K562 (cell line): ENCODE results near the gene AP1G2. TPM values are rescaled to one million over a fixed set of nuclear protein-coding genes. Genes with fewer than 3 reads are reported as not detected.

Source experiments
- BACH1 ChIP-seq: fragments of 200-800 bp; sonication (Bioruptor generic); IDR thresholded peaks from 2 replicates; pipeline ENCODE4 v1.6.1; 2016; ENCODE audit warnings: missing genetic modification characterization, missing compliant biosample characterization
- CBX1 ChIP-seq: sonication (generic); IDR thresholded peaks from 2 replicates; pipeline ENCODE4 v1.6.1; 2016; ENCODE audit warnings: antibody characterized with exemption, low read depth, mild to moderate bottlenecking
- CGGBP1 ChIP-seq: fragments of 250-450 bp; sonication (Bioruptor Pico); IDR thresholded peaks from 2 replicates; pipeline ENCODE4 v1.9.0; 2021; ENCODE audit warnings: mild to moderate bottlenecking
- CREB1 ChIP-seq, 2 experiments: sonication (generic) in 1 of 2; formaldehyde crosslinking in 1 of 2; IDR thresholded peaks; 2 replicates each; pipeline versions ENCODE4 v1.6.1 to v1.8.0; 2012 to 2022; ENCODE audit warnings: inconsistent platforms in 1 of 2, mild to moderate bottlenecking in 1 of 2, missing genetic modification reagents in 1 of 2, moderate library complexity in 1 of 2
- CREM ChIP-seq: IDR thresholded peaks from 2 replicates; pipeline ENCODE4 v1.6.1; 2014; ENCODE audit warnings: antibody characterized with exemption, low read depth
- HNRNPL ChIP-seq: fragments of 200-400 bp; formaldehyde crosslinking; IDR thresholded peaks from 2 replicates; pipeline ENCODE4 v1.6.1; 2017; ENCODE audit warnings: low read depth, mild to moderate bottlenecking, low read length
- MIER1 ChIP-seq: fragments of 450-650 bp; IDR thresholded peaks from 2 replicates; pipeline ENCODE4 v1.6.1; 2016; ENCODE audit warnings: antibody characterized with exemption, mild to moderate bottlenecking, low read depth
- PCBP1 ChIP-seq: fragments of 200-400 bp; formaldehyde crosslinking; IDR thresholded peaks from 2 replicates; pipeline ENCODE4 v1.6.1; 2018; ENCODE audit warnings: mild to moderate bottlenecking, low read depth, low read length; ENCODE audit not compliant: poor library complexity, severe bottlenecking
- POLR2B ChIP-seq: fragments of 450-650 bp; IDR thresholded peaks from 2 replicates; pipeline ENCODE4 v1.6.1; 2018; ENCODE audit warnings: low read depth; ENCODE audit not compliant: partially characterized antibody
- YBX1 ChIP-seq: fragments of 450-650 bp; IDR thresholded peaks from 2 replicates; pipeline ENCODE4 v1.7.1; 2016; ENCODE audit warnings: mild to moderate bottlenecking
- YY1 ChIP-seq, 3 experiments: IDR thresholded peaks; 2 replicates each; pipeline ENCODE4 v1.6.1; 2011; ENCODE audit warnings: low read length in 2 of 3, mild to moderate bottlenecking in 2 of 3, moderate library complexity in 2 of 3, borderline replicate concordance in 1 of 3, control low read depth in 1 of 3, low read depth in 1 of 3; ENCODE audit not compliant: insufficient read depth in 3 of 3, insufficient replicate concordance in 2 of 3, control insufficient read depth in 1 of 3, insufficient read length in 1 of 3; ENCODE audit errors: extremely low read depth in 1 of 3
- ZNF449 ChIP-seq: fragments of 250-450 bp; sonication (Bioruptor Pico); IDR thresholded peaks from 2 replicates; pipeline ENCODE4 v1.8.0; 2022; ENCODE audit warnings: moderate library complexity, mild to moderate bottlenecking, inconsistent platforms
- ZNF766 ChIP-seq: fragments of 200-800 bp; sonication (Bioruptor generic); conservative IDR thresholded peaks from 2 replicates; pipeline ENCODE4 v1.6.1; 2016; ENCODE audit warnings: missing genetic modification characterization, missing compliant biosample characterization
- polyA plus RNA-seq, 8 experiments: library from polyadenylated mRNA; depleted of rRNA in 4 of 8; stranded (reverse) in 5 of 8; unstranded in 3 of 8; fragments of >200 nt; fragmentation: Nextera tagmentation in 2 of 8; fragmentation: Illumina TruSeq in 1 of 8; extraction: Ambion mirVana in 2 of 8; extraction: Trizol in 1 of 8; gene quantifications; 2 replicates each; pipeline versions ENCODE4 v1.2.1 to v1.2.3, GENCODE V29; 2011 to 2014; ENCODE audit warnings: inconsistent platforms in 1 of 8, missing spikeins in 1 of 8
- total RNA-seq, 7 experiments: library from RNA; depleted of rRNA in 6 of 7; stranded (reverse); fragments of >200 nt in 6 of 7; fragmentation: Illumina TruSeq in 2 of 7; extraction: Trizol in 2 of 7; gene quantifications; 2 replicates each; pipeline versions ENCODE4 v1.2.1 to v1.2.3, GENCODE V29; 2011 to 2021; ENCODE audit warnings: low replicate concordance in 1 of 7

AP1G2 gene
- total and polyA plus RNA-seq, 9 of the 15 experiments (the other 6 are each of a cell fraction or from before 2014, with no cell fraction given): 19.1 to 83.5 (median 33.3) TPM

- TF ChIP-seq POLR2B (peak; percentile 86), YY1 (IDR thresholded peaks at IDR 0.05; ENCODE audit: borderline replicate concordance in 1 of 3, control insufficient read depth in 1 of 3, extremely low read depth in 1 of 3, insufficient read depth in 3 of 3, insufficient read length in 1 of 3, insufficient replicate concordance in 2 of 3, low read depth in 1 of 3, low read length in 2 of 3) (peak in 2 of 3 experiments; percentile 6 to 12), MIER1 (no peak), PCBP1 (no peak), CGGBP1 (CRISPR knock-in tag) (no peak), CREB1 (IDR thresholded peaks at IDR 0.05) (no peak), CREB1 (CRISPR knock-in tag; IDR thresholded peaks at IDR 0.05) (no peak), YBX1 (no peak), CBX1 (no peak), CREM (no peak), HNRNPL (no peak), ZNF449 (CRISPR knock-in tag) (no peak), BACH1 (tag) (no peak), ZNF766 (no peak)
Measured at GRCh38 chr14:23567186-23568020, at the start of gene AP1G2 (continued).
